Ovary (tissue), 9 donors: ENCODE results near the gene HEATR3. TPM values are rescaled to one million over a fixed set of nuclear protein-coding genes. Genes with fewer than 3 reads are reported as not detected.

Experiments used
- DNase-seq, 5 donors: peaks; one replicate each; pipeline ENCODE4 v3.0.0-alpha.2; 2019 to 2020
- H3K27ac ChIP-seq, 2 donors: fragments of 200-600 bp; one replicate each; pipeline versions ENCODE4 v1.5.1 to v1.8.0; 2019 to 2022
- H3K27me3 ChIP-seq: fragments of 200-600 bp; one replicate; pipeline ENCODE4 v1.8.0; 2022
- H3K36me3 ChIP-seq: fragments of 200-600 bp; sonication (generic); one replicate; pipeline ENCODE4 v1.5.1; 2019
- H3K4me1 ChIP-seq: one replicate; pipeline ENCODE4 v1.8.1; 2013; ENCODE audit warnings: mild to moderate bottlenecking, moderate library complexity; ENCODE audit not compliant: insufficient read depth
- H3K4me3 ChIP-seq: fragments of 200-600 bp; sonication (generic); one replicate; pipeline ENCODE4 v1.5.1; 2017
- H3K9me3 ChIP-seq, 2 donors: fragments of 200-600 bp in 1 of 2; sonication (generic) in 1 of 2; one replicate each; pipeline versions ENCODE4 v1.5.1 to v1.8.1; 2013 to 2019; ENCODE audit warnings: mild to moderate bottlenecking in 1 of 2, moderate library complexity in 1 of 2
- CTCF ChIP-seq, 3 donors: fragments of 450-650 bp in 2 of 3; fragments of 200-600 bp in 1 of 3; IDR thresholded peaks; one replicate each; pipeline versions ENCODE4 v1.5.1 to v1.8.0; 2016 to 2022; ENCODE audit warnings: antibody characterized with exemption in 3 of 3, mild to moderate bottlenecking in 1 of 3
- EP300 ChIP-seq: sonication (generic); formaldehyde crosslinking; IDR thresholded peaks from one replicate; pipeline ENCODE4 v1.6.1; 2017; ENCODE audit warnings: antibody characterized with exemption
- POLR2A ChIP-seq: fragments of 450-650 bp; IDR thresholded peaks from one replicate; pipeline ENCODE4 v1.6.1; 2017; ENCODE audit warnings: antibody characterized with exemption, mild to moderate bottlenecking, moderate library complexity
- WGBS, 3 donors: extraction: QIAGEN DNeasy Blood & Tissue Kit in 1 of 3; methylation state at CpG; one replicate each; pipeline versions ENCODE4 v1.1.5 to v1.1.7; 2013 to 2017; 5-methylcytosine and 5-hydroxymethylcytosine counted together
- intact Hi-C, 4 donors: fragments of 100-400 bp; cut with DNase I; formaldehyde crosslinking; loops; one replicate each; pipeline versions ENCODE4 v1.11.0 to v1.15.1; 2022 to 2023
- polyA plus RNA-seq, 2 donors: library from polyadenylated mRNA; stranded (reverse); fragments of 200-250 nt in 1 of 2; fragments of 350-450 nt in 1 of 2; fragmentation: Illumina TruSeq in 1 of 2; extraction: RNeasy Lipid Tissue Mini Kit (QIAGEN cat#74804) in 1 of 2; gene quantifications; one replicate each; pipeline ENCODE4 v1.2.3, GENCODE V29; 2013 to 2014
- total RNA-seq, 7 donors: library from RNA; depleted of rRNA in 2 of 7; stranded (reverse); fragments of >200 nt in 2 of 7; fragmentation: NEBNext Ultra II Directional in 3 of 7; extraction: Animal tissue kit (Norgen Biotek cat#: 25700) in 3 of 7; gene quantifications; one replicate each; pipeline versions ENCODE4 v1.1.0 to v1.2.4, GENCODE V29; 2016 to 2023
- donor health status: DM: no; HTN: no; CAD: no; lungs with moderate emphysema.
- donor health status: DM: no; HTN: no; CAD: no.
- donor health status: Bipolar disorder and iron deficiency.
- donor health status: DM: yes; HTN: yes; CAD: no.
- donor health status: DM: no; HTN: no; CAD: no.
- donor health status: DM: yes; HTN: yes; CAD: no.

The HEATR3 gene
- total and polyA plus RNA-seq, 9 donors = 2.4 to 15.2 (median 10.7) TPM

GRCh38 chr16:50137268-50137667, 71.5 kb downstream of the HEATR3 start:
- 93 to 100% (median 96%) methylated on average over 3 of the region's 3 CpGs for WGBS, 3 donors
- no peak for DNase-seq
- no peak overlapping the region for H3K27ac ChIP-seq
- no peaks in the 10 kb centered on the region for H3K27me3 ChIP-seq
- peaks cover 0 to 4% of the 10 kb centered on the region in 2 donors for H3K9me3 ChIP-seq
- no peak for TF ChIP-seq EP300
- TF ChIP-seq POLR2A = no peak
- TF ChIP-seq CTCF (IDR thresholded peaks at IDR 0.05) = no peak
- no peak overlapping the region for H3K4me3 ChIP-seq
- intact Hi-C loops = no loop called here
- no peaks in the 10 kb centered on the region for H3K4me1 ChIP-seq
- H3K36me3 ChIP-seq = no peaks in the 10 kb centered on the region

GRCh38 chr16:50139580-50139979, 73.8 kb downstream of the HEATR3 start:
- intact Hi-C loops = no loop called here
- Histone ChIP-seq H3K4me1 (no peaks in the 10 kb centered on the region), H3K27ac (no peak overlapping the region), H3K9me3 (peaks cover 0 to 4% of the 10 kb centered on the region in 2 donors), H3K36me3 (no peaks in the 10 kb centered on the region), H3K27me3 (no peaks in the 10 kb centered on the region), H3K4me3 (no peak overlapping the region)
- TF ChIP-seq EP300 (no peak), CTCF (IDR thresholded peaks at IDR 0.05) (no peak), POLR2A (no peak)
- DNase-seq = no peak
- 94 to 98% (median 95%) methylated on average over 1 of the region's 1 CpG for WGBS, 3 donors

GRCh38 chr16:50144211-50144610, 78.4 kb downstream of the HEATR3 start:
- TF ChIP-seq POLR2A (no peak), CTCF (IDR thresholded peaks at IDR 0.05) (no peak), EP300 (no peak)
- DNase-seq = no peak
- Histone ChIP-seq H3K4me3 (no peak overlapping the region), H3K27me3 (no peaks in the 10 kb centered on the region), H3K36me3 (no peaks in the 10 kb centered on the region), H3K27ac (no peak overlapping the region), H3K9me3 (peaks cover 0 to 4% of the 10 kb centered on the region in 2 donors), H3K4me1 (no peaks in the 10 kb centered on the region)
- WGBS, 3 donors = 39 to 53% (median 45%) methylated on average over 2 of the region's 2 CpGs
- intact Hi-C loops = no loop called here

GRCh38 chr16:50146479-50147435, 81.0 kb downstream of the HEATR3 start:
- no peaks in the 10 kb centered on the region for H3K9me3 ChIP-seq
- TF ChIP-seq POLR2A (no peak), EP300 (no peak), CTCF (IDR thresholded peaks at IDR 0.05) (no peak)
- H3K4me1 ChIP-seq = no peaks in the 10 kb centered on the region
- 85 to 91% (median 89%) methylated on average over 9 of the region's 9 CpGs for WGBS, 3 donors
- H3K27me3 ChIP-seq = no peaks in the 10 kb centered on the region
- intact Hi-C loops = no loop called here
- no peaks in the 10 kb centered on the region for H3K36me3 ChIP-seq
- no peak for DNase-seq
- no peak overlapping the region for H3K4me3 ChIP-seq
- no peak overlapping the region for H3K27ac ChIP-seq
